Activated CD8-positive, alpha-beta memory T cell treated with anti-CD3 and anti-CD28 coated beads, Interleukin-2, amount 50 U/mL, for 24 hours (primary cell): ENCODE data around the gene NES.

Source experiments
- DNase-seq: peaks from one replicate; pipeline ENCODE4 v3.0.0-alpha.2; 2020; ENCODE audit errors: extremely low read depth

The NES gene

GRCh38 chr1:156618853-156619581, 58.2 kb downstream of the NES start, which contains the start of gene HAPLN2:
HAPLN2 (plus strand) TSS chr1:156619415; CDS start chr1:156623491, 4,076 bp downstream.
- DNase-seq: no peak
